HepG2 (cell line): ENCODE results near the gene SNX24. TPM values are rescaled to one million over a fixed set of nuclear protein-coding genes. Genes with fewer than 3 reads are reported as not detected.

ENCODE experiments used
- ATAC-seq: fragments of 200-7000 bp; cut with Tn5 transposase; 3 replicates; pipeline ENCODE4 v1.9.1; 2020; ENCODE audit warnings: mild to moderate bottlenecking, moderate library complexity
- BruUV-seq: library from RNA; stranded (reverse); fragments of 400-500 nt; replicated peaks from 2 replicates; lab custom pipeline; 2021; lab: Mats Ljungman, UMichigan
- CTCF ChIA-PET: fragments of 300-600 bp; formaldehyde crosslinking; extraction: SDS; loops from one replicate; lab custom pipeline; 2021; ENCODE audit warnings: low total read pairs, inconsistent platforms, low intra/inter-chr PET ratio; lab: Yijun Ruan, JAX
- POLR2A ChIA-PET: fragments of 350-600 bp; sonication (Branson Sonifier 250); formaldehyde crosslinking; loops from one replicate; lab custom pipeline; 2020; ENCODE audit warnings: antibody characterized with exemption, inconsistent platforms; lab: Yijun Ruan, JAX
- DNase-seq: peaks from one replicate; pipeline ENCODE4 v3.0.0-alpha.2; 2015; ENCODE audit warnings: low spot score
- FAIRE-seq: peaks from 3 replicates; lab custom pipeline; 2011; peaks lifted over from hg19 to GRCh38; lab: Jason Lieb, UNC
- H2AFZ ChIP-seq: one replicate; pipeline ENCODE4 v1.6.1; 2011; ENCODE audit warnings: low read length, inconsistent platforms
- H3K27ac ChIP-seq: fragments of 300-600 bp; 3 replicates; pipeline ENCODE4 v1.8.0; 2011; ENCODE audit warnings: mixed run types, mild to moderate bottlenecking, mixed read lengths, low read length, inconsistent platforms; ENCODE audit not compliant: insufficient read depth; ENCODE audit errors: extremely low read length
- H3K27me3 ChIP-seq, 2 experiments: fragments of 200-600 bp in 1 of 2; 2 replicates in 1 of 2; 3 replicates in 1 of 2; pipeline versions ENCODE4 v1.6.0 to v1.8.0; 2011; ENCODE audit warnings: low read length in 2 of 2, mild to moderate bottlenecking in 2 of 2, moderate library complexity in 2 of 2, inconsistent platforms in 1 of 2; ENCODE audit not compliant: insufficient read depth in 2 of 2, control insufficient read depth in 1 of 2
- H3K36me3 ChIP-seq, 2 experiments: fragments of 200-600 bp in 1 of 2; replicated peaks in 1 of 2; 2 replicates in 1 of 2; 3 replicates in 1 of 2; pipeline versions ENCODE4 v1.5.1 to v1.8.0; 2011; ENCODE audit warnings: low read length in 2 of 2, inconsistent platforms in 1 of 2; ENCODE audit not compliant: insufficient read depth in 2 of 2, control insufficient read depth in 1 of 2
- H3K4me1 ChIP-seq: 2 replicates; pipeline ENCODE4 v1.5.1; 2012; ENCODE audit warnings: low read length, inconsistent platforms; ENCODE audit not compliant: insufficient read depth
- H3K4me2 ChIP-seq: 2 replicates; pipeline ENCODE4 v1.6.0; 2011; ENCODE audit warnings: low read depth, low read length, inconsistent platforms
- H3K4me3 ChIP-seq, 3 experiments: fragments of 200-600 bp in 1 of 3; sonication (generic), shearing (Covaris generic) in 1 of 3; replicated peaks in 1 of 3; 2 replicates each; pipeline ENCODE4 v1.5.1; 2011 to 2016; ENCODE audit warnings: low read length in 3 of 3, inconsistent platforms in 2 of 3, low read depth in 2 of 3, mild to moderate bottlenecking in 2 of 3, control low read depth in 1 of 3, mixed read lengths in 1 of 3; ENCODE audit not compliant: insufficient read depth in 1 of 3
- H3K79me2 ChIP-seq: one replicate; pipeline ENCODE4 v1.6.1; 2011; ENCODE audit warnings: low read length, inconsistent platforms; ENCODE audit not compliant: insufficient read depth
- H3K9ac ChIP-seq: 2 replicates; pipeline ENCODE4 v1.6.0; 2011; ENCODE audit warnings: mild to moderate bottlenecking, low read depth, low read length, inconsistent platforms; ENCODE audit not compliant: insufficient read depth
- H3K9me3 ChIP-seq: 2 replicates; pipeline ENCODE4 v1.5.1; 2012; ENCODE audit warnings: mild to moderate bottlenecking, low read length
- H4K20me1 ChIP-seq: 2 replicates; pipeline ENCODE4 v1.6.0; 2011; ENCODE audit warnings: inconsistent platforms, mild to moderate bottlenecking, low read length, moderate library complexity; ENCODE audit not compliant: insufficient read depth
- AGO2 ChIP-seq: fragments of 200-400 bp; formaldehyde crosslinking; optimal IDR thresholded peaks from 2 replicates; pipeline ENCODE3; 2017; ENCODE audit warnings: mild to moderate bottlenecking, low read depth, low read length, moderate library complexity
- ATF1 ChIP-seq: IDR thresholded peaks from 2 replicates; pipeline ENCODE4 v1.6.1; 2016; ENCODE audit warnings: mild to moderate bottlenecking, control low read depth
- ATF7-NPFF ChIP-seq: sonication (generic); formaldehyde crosslinking; IDR thresholded peaks from 2 replicates; pipeline ENCODE4 v1.8.1; 2023; ENCODE audit warnings: mild to moderate bottlenecking, low read depth, missing genetic modification reagents, moderate library complexity
- FOXJ3 ChIP-seq: sonication (generic); formaldehyde crosslinking; IDR thresholded peaks from 2 replicates; pipeline ENCODE4 v1.4.0; 2020; ENCODE audit warnings: missing genetic modification reagents, mild to moderate bottlenecking, borderline replicate concordance
- NFKB2 ChIP-seq: sonication (generic); formaldehyde crosslinking; IDR thresholded peaks from 2 replicates; pipeline ENCODE4 v1.4.0; 2020; ENCODE audit warnings: missing genetic modification reagents, borderline replicate concordance
- RCOR2 ChIP-seq: IDR thresholded peaks from 2 replicates; pipeline ENCODE4 v1.6.1; 2016; ENCODE audit warnings: missing biosample characterization, missing genetic modification reagents
- TGIF2 ChIP-seq: IDR thresholded peaks from 2 replicates; pipeline ENCODE4 v1.6.1; 2016; ENCODE audit warnings: control low read depth, missing compliant biosample characterization
- ZBTB42 ChIP-seq: sonication (generic); formaldehyde crosslinking; IDR thresholded peaks from 2 replicates; pipeline ENCODE4 v1.5.0; 2020; ENCODE audit warnings: mild to moderate bottlenecking, missing genetic modification reagents
- ZFP36L1 ChIP-seq: sonication (generic); formaldehyde crosslinking; IDR thresholded peaks from 2 replicates; pipeline ENCODE4 v1.8.0; 2022; ENCODE audit warnings: mild to moderate bottlenecking, missing genetic modification reagents, moderate library complexity
- ZNF234 ChIP-seq: sonication (generic); formaldehyde crosslinking; conservative IDR thresholded peaks from 2 replicates; pipeline ENCODE4 v1.5.1; 2020; ENCODE audit warnings: mild to moderate bottlenecking, missing genetic modification reagents
- ZSCAN31 ChIP-seq: sonication (generic); formaldehyde crosslinking; IDR thresholded peaks from 2 replicates; pipeline ENCODE4 v1.5.0; 2020; ENCODE audit warnings: low read depth, mild to moderate bottlenecking, missing genetic modification reagents
- WGBS: methylation state at CpG from one replicate; pipeline ENCODE4 v1.1.6; 2017; ENCODE audit warnings: low lambda C conversion rate; 5-methylcytosine and 5-hydroxymethylcytosine counted together
- in situ Hi-C: cut with HindIII; loops from 2 replicates; pipeline ENCODE4 v1.10.0; 2017; ENCODE audit warnings: low pct_unique_long_range_greater_than_20kb; ENCODE audit not compliant: extremely low pct_ligation_motif_present
- intact Hi-C: fragments of 100-400 bp; cut with micrococcal nuclease; formaldehyde crosslinking; loops from one replicate; pipeline ENCODE4 v1.10.0; 2022; ENCODE audit not compliant: unreplicated experiment
- polyA plus RNA-seq, 8 experiments: library from polyadenylated mRNA; depleted of rRNA in 3 of 8; stranded (reverse) in 7 of 8; unstranded in 1 of 8; fragments of >200 nt; fragmentation: Illumina TruSeq in 4 of 8; extraction: Trizol in 4 of 8; gene quantifications; 2 replicates each; pipeline versions ENCODE4 v1.2.1 to v1.2.3, GENCODE V29; 2011 to 2016; ENCODE audit warnings: low read depth in 4 of 8, missing spikeins in 1 of 8, mixed read lengths in 1 of 8; ENCODE audit not compliant: insufficient read depth in 1 of 8
- total RNA-seq, 5 experiments: library from RNA; depleted of rRNA; stranded (reverse); fragments of >200 nt; fragmentation: Illumina TruSeq; extraction: Trizol; gene quantifications; 2 replicates each; pipeline ENCODE4 v1.2.3, GENCODE V29; 2016; ENCODE audit warnings: low read depth in 1 of 5
- TF ChIP-seq, protein P1 (sequence below): sonication (generic); formaldehyde crosslinking; IDR thresholded peaks from 2 replicates; pipeline ENCODE4 v1.9.0; 2022; ENCODE audit warnings: missing genetic modification reagents, mild to moderate bottlenecking, borderline replicate concordance
- TF ChIP-seq, protein P2 (sequence below): sonication (generic); formaldehyde crosslinking; IDR thresholded peaks from 2 replicates; pipeline ENCODE4 v1.4.0; 2020; ENCODE audit warnings: missing genetic modification reagents
- TF ChIP-seq, protein P3 (sequence below): sonication (generic); formaldehyde crosslinking; IDR thresholded peaks from 2 replicates; pipeline ENCODE4 v1.5.0; 2020; ENCODE audit warnings: mild to moderate bottlenecking, missing genetic modification reagents

Gene SNX24
- total and polyA plus RNA-seq, 2 of the 13 experiments (the other 11 are each of a cell fraction or from before 2014, with no cell fraction given), result 7.2 to 23.7 TPM

DNA sequence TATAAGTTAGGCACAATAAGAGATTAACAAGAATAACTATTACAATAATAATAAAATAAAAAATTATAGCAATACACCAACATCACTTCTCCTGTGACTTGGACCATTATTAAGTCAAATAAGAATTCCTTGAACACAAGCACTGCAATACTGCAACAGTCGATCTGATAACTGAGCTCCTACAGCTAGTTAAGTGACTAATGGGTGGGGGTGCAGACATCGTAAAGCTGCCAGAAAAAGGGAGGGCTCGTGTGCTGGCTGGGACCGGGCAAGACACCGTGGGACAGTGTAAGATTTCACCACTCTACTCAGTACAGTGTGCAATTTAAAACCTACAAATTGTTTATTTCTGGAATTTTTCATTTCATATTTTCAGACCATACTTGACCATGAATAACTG lies 78.8 kb downstream of the SNX24 start:
- TF ChIP-seq ATF7-NPFF (no peak), NFKB2 (CRISPR knock-in tag) (no peak), FOXJ3 (CRISPR knock-in tag) (no peak), ZNF234 (CRISPR knock-in tag) (no peak), ATF1 (CRISPR knock-in tag) (no peak), RCOR2 (no peak), TGIF2 (no peak), AGO2 (no peak), ZSCAN31 (CRISPR knock-in tag) (no peak), ZFP36L1 (CRISPR knock-in tag) (no peak), ZBTB42 (CRISPR knock-in tag) (no peak)
- TF ChIP-seq, protein P1, sequence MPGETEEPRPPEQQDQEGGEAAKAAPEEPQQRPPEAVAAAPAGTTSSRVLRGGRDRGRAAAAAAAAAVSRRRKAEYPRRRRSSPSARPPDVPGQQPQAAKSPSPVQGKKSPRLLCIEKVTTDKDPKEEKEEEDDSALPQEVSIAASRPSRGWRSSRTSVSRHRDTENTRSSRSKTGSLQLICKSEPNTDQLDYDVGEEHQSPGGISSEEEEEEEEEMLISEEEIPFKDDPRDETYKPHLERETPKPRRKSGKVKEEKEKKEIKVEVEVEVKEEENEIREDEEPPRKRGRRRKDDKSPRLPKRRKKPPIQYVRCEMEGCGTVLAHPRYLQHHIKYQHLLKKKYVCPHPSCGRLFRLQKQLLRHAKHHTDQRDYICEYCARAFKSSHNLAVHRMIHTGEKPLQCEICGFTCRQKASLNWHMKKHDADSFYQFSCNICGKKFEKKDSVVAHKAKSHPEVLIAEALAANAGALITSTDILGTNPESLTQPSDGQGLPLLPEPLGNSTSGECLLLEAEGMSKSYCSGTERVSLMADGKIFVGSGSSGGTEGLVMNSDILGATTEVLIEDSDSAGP (CRISPR knock-in tag), result no peak
- TF ChIP-seq, protein P2, sequence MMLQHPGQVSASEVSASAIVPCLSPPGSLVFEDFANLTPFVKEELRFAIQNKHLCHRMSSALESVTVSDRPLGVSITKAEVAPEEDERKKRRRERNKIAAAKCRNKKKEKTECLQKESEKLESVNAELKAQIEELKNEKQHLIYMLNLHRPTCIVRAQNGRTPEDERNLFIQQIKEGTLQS, result no peak
- TF ChIP-seq, protein P3, sequence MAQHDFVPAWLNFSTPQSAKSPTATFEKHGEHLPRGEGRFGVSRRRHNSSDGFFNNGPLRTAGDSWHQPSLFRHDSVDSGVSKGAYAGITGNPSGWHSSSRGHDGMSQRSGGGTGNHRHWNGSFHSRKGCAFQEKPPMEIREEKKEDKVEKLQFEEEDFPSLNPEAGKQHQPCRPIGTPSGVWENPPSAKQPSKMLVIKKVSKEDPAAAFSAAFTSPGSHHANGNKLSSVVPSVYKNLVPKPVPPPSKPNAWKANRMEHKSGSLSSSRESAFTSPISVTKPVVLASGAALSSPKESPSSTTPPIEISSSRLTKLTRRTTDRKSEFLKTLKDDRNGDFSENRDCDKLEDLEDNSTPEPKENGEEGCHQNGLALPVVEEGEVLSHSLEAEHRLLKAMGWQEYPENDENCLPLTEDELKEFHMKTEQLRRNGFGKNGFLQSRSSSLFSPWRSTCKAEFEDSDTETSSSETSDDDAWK, result no peak
- DNase-seq (no peak), ATAC-seq (no peak), FAIRE-seq (no peak)
- Histone ChIP-seq H3K79me2 (no peaks in the 10 kb centered on the region), H3K4me2 (no peak overlapping the region), H2AFZ (no peak overlapping the region), H3K9me3 (no peaks in the 10 kb centered on the region), H3K9ac (no peak overlapping the region), H3K4me3 (no peak overlapping the region), H3K27me3 (no peaks in the 10 kb centered on the region), H4K20me1 (no peaks in the 10 kb centered on the region), H3K27ac (no peak overlapping the region), H3K36me3 (no peaks in the 10 kb centered on the region), H3K4me1 (no peaks in the 10 kb centered on the region)
- in situ Hi-C loops, result no loop called here
- 95% methylated on average over 5 of the region's 5 CpGs for WGBS
- CTCF ChIA-PET, result no interaction called here
- BruUV-seq, result no TSS peak
- POLR2A ChIA-PET, result no interaction called here
- intact Hi-C loops, result no loop called here
